HepG2 (cell line): ENCODE data around the gene PPCDC. TPM values are rescaled to one million over a fixed set of nuclear protein-coding genes. Genes with fewer than 3 reads are reported as not detected.

Experiments
- ARNT2 ChIP-seq: sonication (generic); formaldehyde crosslinking; IDR thresholded peaks from 2 replicates; pipeline ENCODE4 v1.8.0; 2022; ENCODE audit warnings: mild to moderate bottlenecking, low read depth, missing genetic modification reagents, moderate library complexity
- ATAD3A ChIP-seq: sonication (generic); formaldehyde crosslinking; IDR thresholded peaks from 2 replicates; pipeline ENCODE4 v1.4.0; 2020; ENCODE audit warnings: missing genetic modification reagents
- BCL6 ChIP-seq: IDR thresholded peaks from 2 replicates; pipeline ENCODE4 v1.6.1; 2016; ENCODE audit warnings: missing genetic modification reagents, missing compliant biosample characterization
- BORCS8-MEF2B ChIP-seq: sonication (generic); formaldehyde crosslinking; IDR thresholded peaks from 2 replicates; pipeline ENCODE4 v1.8.0; 2022; ENCODE audit warnings: mild to moderate bottlenecking, missing genetic modification reagents
- CEBPB ChIP-seq: IDR thresholded peaks from 2 replicates; pipeline ENCODE4 v1.6.1; 2011; ENCODE audit warnings: low read depth, low read length, improper control_type of control experiment, borderline replicate concordance
- ERF ChIP-seq: IDR thresholded peaks from 2 replicates; pipeline ENCODE4 v1.6.1; 2018; ENCODE audit warnings: missing biosample characterization, missing genetic modification reagents
- HNRNPK ChIP-seq: fragments of 200-400 bp; formaldehyde crosslinking; IDR thresholded peaks from 2 replicates; pipeline ENCODE4 v1.6.1; 2018; ENCODE audit warnings: low read length, low read depth, moderate library complexity, mild to moderate bottlenecking; ENCODE audit not compliant: poor library complexity, severe bottlenecking
- IRX3 ChIP-seq: sonication (generic); formaldehyde crosslinking; IDR thresholded peaks from 2 replicates; pipeline ENCODE4 v1.8.1; 2023; ENCODE audit warnings: mild to moderate bottlenecking, low read depth, missing genetic modification reagents, borderline replicate concordance
- KDM1A ChIP-seq: IDR thresholded peaks from 2 replicates; pipeline ENCODE4 v1.6.1; 2016; ENCODE audit warnings: missing compliant biosample characterization
- MYC ChIP-seq: sonication (generic); formaldehyde crosslinking; IDR thresholded peaks from 2 replicates; pipeline ENCODE4 v1.9.0; 2021; ENCODE audit warnings: missing genetic modification reagents, borderline replicate concordance
- MZF1 ChIP-seq: sonication (generic); formaldehyde crosslinking; IDR thresholded peaks from 2 replicates; pipeline ENCODE4 v1.8.1; 2023; ENCODE audit warnings: mild to moderate bottlenecking, missing genetic modification reagents, borderline replicate concordance
- RBM22 ChIP-seq: fragments of 200-400 bp; formaldehyde crosslinking; optimal IDR thresholded peaks from 2 replicates; pipeline ENCODE3; 2017; ENCODE audit warnings: mild to moderate bottlenecking, low read length, moderate library complexity
- REL ChIP-seq: sonication (generic); formaldehyde crosslinking; conservative IDR thresholded peaks from 2 replicates; pipeline ENCODE4 v1.8.0; 2022; ENCODE audit warnings: mild to moderate bottlenecking, missing genetic modification reagents, moderate library complexity
- REPIN1 ChIP-seq: sonication (generic); formaldehyde crosslinking; IDR thresholded peaks from 2 replicates; pipeline ENCODE4 v1.8.0; 2022; ENCODE audit warnings: missing genetic modification reagents, low read depth, mild to moderate bottlenecking, borderline replicate concordance
- SAP130 ChIP-seq: IDR thresholded peaks from 2 replicates; pipeline ENCODE4 v1.6.1; 2016; ENCODE audit warnings: low read depth
- TAF1 ChIP-seq: sonication (generic); formaldehyde crosslinking; IDR thresholded peaks from 2 replicates; pipeline ENCODE4 v1.4.0; 2020; ENCODE audit warnings: missing genetic modification reagents
- TARDBP ChIP-seq: sonication (generic); formaldehyde crosslinking; IDR thresholded peaks from 2 replicates; pipeline ENCODE4 v1.8.0; 2022; ENCODE audit warnings: mild to moderate bottlenecking, missing genetic modification reagents
- TCF7 ChIP-seq: sonication (generic); IDR thresholded peaks from 2 replicates; pipeline ENCODE4 v1.6.1; 2016; ENCODE audit warnings: antibody characterized with exemption, low read depth
- TSC22D2 ChIP-seq: sonication (generic); formaldehyde crosslinking; IDR thresholded peaks from 2 replicates; pipeline ENCODE4 v1.5.1; 2020; ENCODE audit warnings: missing genetic modification reagents, mild to moderate bottlenecking, borderline replicate concordance
- ZFX ChIP-seq: sonication (generic); formaldehyde crosslinking; IDR thresholded peaks from 2 replicates; pipeline ENCODE4 v1.4.0; 2020; ENCODE audit warnings: mild to moderate bottlenecking, low read depth, missing genetic modification reagents, moderate library complexity
- ZNF124 ChIP-seq: sonication (generic); formaldehyde crosslinking; IDR thresholded peaks from 2 replicates; pipeline ENCODE4 v1.4.0; 2020; ENCODE audit warnings: missing genetic modification reagents
- ZNF235 ChIP-seq: sonication (generic); formaldehyde crosslinking; IDR thresholded peaks from 2 replicates; pipeline ENCODE4 v1.8.1; 2023; ENCODE audit warnings: mild to moderate bottlenecking, missing genetic modification reagents, borderline replicate concordance
- ZNF274 ChIP-seq: sonication (generic); formaldehyde crosslinking; IDR thresholded peaks from 2 replicates; pipeline ENCODE4 v1.5.1; 2020; ENCODE audit warnings: mild to moderate bottlenecking, missing genetic modification reagents
- ZNF3 ChIP-seq: IDR thresholded peaks from 2 replicates; pipeline ENCODE4 v1.7.0; 2017; ENCODE audit warnings: inconsistent platforms
- ZNF558 ChIP-seq: sonication (generic); formaldehyde crosslinking; IDR thresholded peaks from 2 replicates; pipeline ENCODE4 v1.9.0; 2022; ENCODE audit warnings: mild to moderate bottlenecking, missing genetic modification reagents, borderline replicate concordance
- ZNF614 ChIP-seq: IDR thresholded peaks from 2 replicates; pipeline ENCODE4 v1.6.1; 2018; ENCODE audit warnings: missing biosample characterization, missing genetic modification reagents, inconsistent platforms, borderline replicate concordance
- ZNF629 ChIP-seq: sonication (generic); formaldehyde crosslinking; conservative IDR thresholded peaks from 2 replicates; pipeline ENCODE4 v1.5.0; 2020; ENCODE audit warnings: missing genetic modification reagents
- ZNF816 ChIP-seq: sonication (generic); formaldehyde crosslinking; IDR thresholded peaks from 2 replicates; pipeline ENCODE4 v1.8.0; 2022; ENCODE audit warnings: missing genetic modification reagents, mild to moderate bottlenecking, borderline replicate concordance
- ZSCAN20 ChIP-seq: sonication (generic); formaldehyde crosslinking; IDR thresholded peaks from 2 replicates; pipeline ENCODE4 v1.4.0; 2020; ENCODE audit warnings: missing genetic modification reagents, mild to moderate bottlenecking, borderline replicate concordance
- polyA plus RNA-seq, 8 experiments: library from polyadenylated mRNA; depleted of rRNA in 3 of 8; stranded (reverse) in 7 of 8; unstranded in 1 of 8; fragments of >200 nt; fragmentation: Illumina TruSeq in 4 of 8; extraction: Trizol in 4 of 8; gene quantifications; 2 replicates each; pipeline versions ENCODE4 v1.2.1 to v1.2.3, GENCODE V29; 2011 to 2016; ENCODE audit warnings: low read depth in 4 of 8, missing spikeins in 1 of 8, mixed read lengths in 1 of 8; ENCODE audit not compliant: insufficient read depth in 1 of 8
- total RNA-seq, 5 experiments: library from RNA; depleted of rRNA; stranded (reverse); fragments of >200 nt; fragmentation: Illumina TruSeq; extraction: Trizol; gene quantifications; 2 replicates each; pipeline ENCODE4 v1.2.3, GENCODE V29; 2016; ENCODE audit warnings: low read depth in 1 of 5
- TF ChIP-seq, protein P1 (sequence below): sonication (generic); formaldehyde crosslinking; conservative IDR thresholded peaks from 2 replicates; pipeline ENCODE4 v1.8.1; 2023; ENCODE audit warnings: missing genetic modification reagents
- TF ChIP-seq, protein P2 (sequence below): sonication (generic); formaldehyde crosslinking; IDR thresholded peaks from 2 replicates; pipeline ENCODE4 v1.5.0; 2020; ENCODE audit warnings: missing genetic modification reagents

Gene PPCDC
- total and polyA plus RNA-seq, 2 of the 13 experiments (the other 11 are each of a cell fraction or from before 2014, with no cell fraction given), result 12.3 to 12.8 TPM

DNA sequence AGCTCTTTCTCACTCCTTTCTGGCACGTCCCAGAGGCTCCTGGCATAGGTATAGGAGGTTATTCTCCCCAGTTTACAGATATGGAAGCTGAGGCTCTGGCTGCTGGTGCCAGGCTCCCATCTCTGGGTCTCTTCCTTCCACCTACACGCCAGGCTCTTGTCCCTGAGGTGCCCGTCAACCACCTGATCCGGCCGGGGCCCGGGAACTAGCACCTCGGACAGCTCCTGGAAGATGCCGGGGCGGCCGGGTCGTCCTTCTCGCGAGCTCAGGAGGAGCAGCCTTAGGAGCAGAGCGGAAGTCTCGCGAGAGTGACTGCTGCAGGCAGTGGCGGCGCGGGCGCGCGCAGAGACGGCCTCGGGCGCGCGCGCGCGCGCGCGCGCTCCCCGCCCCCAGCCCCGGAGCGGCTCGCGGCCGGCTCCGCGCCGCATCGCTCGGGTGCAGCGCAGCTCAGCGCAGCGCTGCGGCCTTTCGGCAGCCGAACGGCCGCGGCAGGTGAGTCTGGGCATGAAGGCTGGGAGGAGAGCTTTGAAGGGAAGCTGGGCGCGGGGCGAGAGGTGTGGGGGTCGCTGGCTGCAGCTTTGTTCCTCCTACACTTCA lies 28.1 kb upstream of the PPCDC start, which contains the start of gene SCAMP5 (continued):
- TF ChIP-seq, protein P1, sequence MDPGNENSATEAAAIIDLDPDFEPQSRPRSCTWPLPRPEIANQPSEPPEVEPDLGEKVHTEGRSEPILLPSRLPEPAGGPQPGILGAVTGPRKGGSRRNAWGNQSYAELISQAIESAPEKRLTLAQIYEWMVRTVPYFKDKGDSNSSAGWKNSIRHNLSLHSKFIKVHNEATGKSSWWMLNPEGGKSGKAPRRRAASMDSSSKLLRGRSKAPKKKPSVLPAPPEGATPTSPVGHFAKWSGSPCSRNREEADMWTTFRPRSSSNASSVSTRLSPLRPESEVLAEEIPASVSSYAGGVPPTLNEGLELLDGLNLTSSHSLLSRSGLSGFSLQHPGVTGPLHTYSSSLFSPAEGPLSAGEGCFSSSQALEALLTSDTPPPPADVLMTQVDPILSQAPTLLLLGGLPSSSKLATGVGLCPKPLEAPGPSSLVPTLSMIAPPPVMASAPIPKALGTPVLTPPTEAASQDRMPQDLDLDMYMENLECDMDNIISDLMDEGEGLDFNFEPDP, result 0 out of 2 replicates have a peak, but pooled peaks have one; percentile 9
- TF ChIP-seq REPIN1 (CRISPR knock-in tag), result no peak; the same call in 1 of the 2 replicates
- TF ChIP-seq MZF1 (CRISPR knock-in tag), result no peak
- 0 out of 2 replicates have a peak, but pooled peaks have one; percentile 66 for TF ChIP-seq ZNF816
- no peak for TF ChIP-seq TCF7
- TF ChIP-seq BORCS8-MEF2B, result peak; percentile 97
- peak; percentile 15; the same call in 1 of the 2 replicates for TF ChIP-seq TAF1
- no peak for TF ChIP-seq IRX3 (CRISPR knock-in tag)
- peak; percentile 84 for TF ChIP-seq ZNF274 (CRISPR knock-in tag)
- TF ChIP-seq MYC (CRISPR knock-in tag), result peak; percentile 42; the same call in 1 of the 2 replicates
- TF ChIP-seq ERF (CRISPR knock-in tag), result peak; percentile 98
- peak; percentile 93; the same call in 1 of the 2 replicates for TF ChIP-seq ZSCAN20 (CRISPR knock-in tag)
- TF ChIP-seq BCL6, result peak; percentile 65
- peak; percentile 66 for TF ChIP-seq ZNF629 (CRISPR knock-in tag)
- TF ChIP-seq CEBPB, result no peak
- TF ChIP-seq ZFX, result peak; percentile 72; the same call in 1 of the 2 replicates
- peak; percentile 93 for TF ChIP-seq ZNF124 (CRISPR knock-in tag)
- TF ChIP-seq ZNF235 (CRISPR knock-in tag), result peak; percentile 80; the same call in 1 of the 2 replicates
- peak; percentile 96 for TF ChIP-seq ARNT2 (CRISPR knock-in tag)
- no peak for TF ChIP-seq HNRNPK
- peak; percentile 98 for TF ChIP-seq SAP130 (CRISPR knock-in tag)
- TF ChIP-seq REL (CRISPR knock-in tag), result 0 out of 2 replicates have a peak, but pooled peaks have one; percentile 57
- no peak for TF ChIP-seq KDM1A (CRISPR knock-in tag)
- no peak for TF ChIP-seq TARDBP (CRISPR knock-in tag)
- peak; percentile 66; the same call in 1 of the 2 replicates for TF ChIP-seq ZNF614 (CRISPR knock-in tag)
- peak; percentile 97 for TF ChIP-seq TSC22D2 (CRISPR knock-in tag)
- TF ChIP-seq ZNF3 (CRISPR knock-in tag), result 0 out of 2 replicates have a peak, but pooled peaks have one; percentile 72
- peak; percentile 95; the same call in 1 of the 2 replicates for TF ChIP-seq ZNF558 (CRISPR knock-in tag)
- TF ChIP-seq, protein P2, sequence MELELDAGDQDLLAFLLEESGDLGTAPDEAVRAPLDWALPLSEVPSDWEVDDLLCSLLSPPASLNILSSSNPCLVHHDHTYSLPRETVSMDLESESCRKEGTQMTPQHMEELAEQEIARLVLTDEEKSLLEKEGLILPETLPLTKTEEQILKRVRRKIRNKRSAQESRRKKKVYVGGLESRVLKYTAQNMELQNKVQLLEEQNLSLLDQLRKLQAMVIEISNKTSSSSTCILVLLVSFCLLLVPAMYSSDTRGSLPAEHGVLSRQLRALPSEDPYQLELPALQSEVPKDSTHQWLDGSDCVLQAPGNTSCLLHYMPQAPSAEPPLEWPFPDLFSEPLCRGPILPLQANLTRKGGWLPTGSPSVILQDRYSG (CRISPR knock-in tag), result peak; percentile 94
- 0 out of 2 replicates have a peak, but pooled peaks have one; percentile 61 for TF ChIP-seq ATAD3A (CRISPR knock-in tag)
- no peak for TF ChIP-seq RBM22
